AG04449 (cell line): ENCODE measurements around the gene IL17REL.

ENCODE experiments used
- CTCF ChIA-PET: fragments of 350-600 bp; formaldehyde crosslinking; extraction: SDS; loops from one replicate; lab custom pipeline; 2021; ENCODE audit warnings: antibody characterized with exemption; lab: Yijun Ruan, JAX
- POLR2A ChIA-PET: fragments of 400-600, 350-600 bp; formaldehyde crosslinking; extraction: SDS; loops from one replicate; lab custom pipeline; 2020; ENCODE audit warnings: antibody characterized with exemption, inconsistent platforms; lab: Yijun Ruan, JAX
- DNase-seq: peaks from one replicate; pipeline ENCODE4 v3.0.0-alpha.2; 2010; ENCODE audit warnings: low read depth, low spot score
- H3K4me3 ChIP-seq: 2 replicates; pipeline ENCODE4 v1.5.1; 2011; ENCODE audit warnings: low read depth, mild to moderate bottlenecking, control low read depth, low read length
- CTCF ChIP-seq: IDR thresholded peaks from one replicate; pipeline ENCODE4 v1.5.1; 2011; ENCODE audit warnings: mild to moderate bottlenecking, moderate library complexity, low read length, control low read depth, inconsistent platforms; ENCODE audit not compliant: insufficient read depth; ENCODE audit errors: missing control alignments

Gene IL17REL

DNA sequence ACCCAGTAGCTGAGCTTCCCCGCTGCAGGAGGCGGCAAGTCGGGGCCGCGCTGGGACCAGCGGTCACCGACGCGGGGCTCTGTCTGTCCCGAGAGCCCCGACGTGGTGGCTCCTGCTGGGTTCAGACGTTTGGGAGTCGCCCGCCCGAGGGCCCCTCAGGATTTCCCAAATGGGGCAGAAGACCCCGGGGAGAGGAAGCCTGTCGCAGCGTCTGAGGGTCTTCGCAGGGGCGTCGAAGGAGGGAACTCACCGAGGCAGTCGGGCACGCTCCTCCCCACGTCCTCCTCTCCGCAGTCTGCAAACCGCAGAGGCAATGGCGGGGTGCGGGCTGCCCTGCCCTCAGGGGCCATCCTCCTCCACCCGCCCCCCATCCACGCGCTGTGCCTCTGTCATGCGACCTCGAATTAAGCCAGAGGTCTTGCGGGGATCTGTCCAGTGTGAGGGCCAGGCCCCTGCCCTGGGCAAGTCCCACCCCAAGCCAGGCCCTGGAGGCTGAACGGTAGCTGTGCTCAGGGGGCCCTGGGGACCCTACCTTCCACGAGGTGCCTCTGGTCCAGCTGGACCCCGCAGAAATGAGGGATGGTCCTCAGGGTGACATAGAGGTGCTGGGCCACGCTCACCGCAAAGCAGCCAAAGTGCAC, 12.5 kb downstream of the IL17REL start:
- ChIA-PET CTCF (interaction anchor here (0.8 to 1.8 kb wide), 3 partner anchors 13 to 30 kb away, joined by 3 to 4 read pairs (median 3); partner anchors contain the start of gene IL17REL), POLR2A (no interaction called here)
- TF ChIP-seq CTCF, result no peak
- H3K4me3 ChIP-seq, result no peak overlapping the region
- DNase-seq, result no peak

- DNase-seq, result no peak
- TF ChIP-seq CTCF, result no peak
- ChIA-PET CTCF (interaction anchor here (0.8 to 1.8 kb wide), 2 partner anchors 13 to 19 kb away, joined by 3 to 4 read pairs; partner anchors contain the start of gene IL17REL), POLR2A (no interaction called here)
- no peak overlapping the region; the same call in 1 of the 2 replicates for H3K4me3 ChIP-seq
Measured at GRCh38 chr22:49999063-49999945, 13.3 kb downstream of the IL17REL start.

DNA sequence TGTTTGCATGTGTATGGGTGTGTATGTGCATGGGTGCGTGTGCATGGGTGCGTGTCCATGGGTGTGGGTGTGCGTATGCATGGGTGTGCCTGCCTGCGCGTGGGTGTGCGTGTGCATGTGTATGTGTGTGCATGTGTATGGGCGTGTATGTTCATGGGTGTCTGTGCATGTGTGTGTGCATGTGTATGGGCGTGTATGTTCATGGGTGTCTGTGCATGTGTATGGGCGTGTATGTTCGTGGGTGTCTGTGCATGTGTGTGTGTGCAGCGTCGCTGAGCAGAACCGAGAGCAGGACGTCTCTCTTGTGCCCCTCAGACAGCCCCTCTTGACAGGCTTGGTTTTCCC, 13.9 kb downstream of the IL17REL start:
- POLR2A ChIA-PET, result no interaction called here
- DNase-seq, result no peak
- no peak overlapping the region for H3K4me3 ChIP-seq
- no peak for TF ChIP-seq CTCF
- CTCF ChIA-PET, result no interaction called here

- ChIA-PET CTCF (interaction anchor here (1.2 kb wide), 1 partner anchor 32 kb away, joined by 3 read pairs; no protein-coding TSS in a partner anchor), POLR2A (no interaction called here)
- TF ChIP-seq CTCF, result no peak
- H3K4me3 ChIP-seq, result no peak overlapping the region
- DNase-seq, result no peak
Measured at GRCh38 chr22:49997932-49998717, 14.4 kb downstream of the IL17REL start.

DNA sequence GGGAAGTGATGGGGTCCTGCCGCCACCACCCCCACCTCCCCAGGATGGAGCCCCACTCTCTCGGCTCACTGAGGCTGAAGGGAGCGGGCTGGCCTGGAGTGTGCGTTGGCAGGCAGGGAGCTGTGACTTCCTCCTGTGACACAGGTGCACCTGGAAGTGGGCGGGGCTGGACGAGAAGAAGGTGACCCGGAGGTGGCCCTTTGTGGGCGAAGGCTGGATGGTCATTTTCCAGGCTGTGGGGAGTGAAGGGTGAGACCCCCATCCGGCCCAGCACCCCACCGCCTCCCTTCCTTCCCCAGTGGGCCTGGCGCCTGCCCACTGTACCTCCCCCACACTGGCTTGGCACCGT, 15.3 kb downstream of the IL17REL start:
- ChIA-PET POLR2A (no interaction called here), CTCF (interaction anchor here (1.2 to 4.6 kb wide), 3 partner anchors 33 to 67 kb away, joined by 3 to 22 read pairs (median 11); no protein-coding TSS in a partner anchor)
- DNase-seq, result no peak

More for the DNA sequence above, 15.3 kb downstream of the IL17REL start:
- H3K4me3 ChIP-seq, result no peak overlapping the region
- TF ChIP-seq CTCF, result no peak
